Measurements from ENCODE around the gene RGS9BP.
"Not testable (repeated sequence)": the region's sequence is repeated elsewhere in the genome, so short reads cannot be mapped to it uniquely, and the experiment has no call there.

RGS9BP gene

GRCh38 chr19:32696771-32697170 is 21.1 kb downstream of the RGS9BP start:
- H3K9me3 Mint-ChIP-seq, H3K27me3 Mint-ChIP-seq, H3K4me3 Mint-ChIP-seq: not testable (repeated sequence)
- peaks cover 65% of the 10 kb centered on the region for H3K4me1 Mint-ChIP-seq (ENCODE audit: low read depth)
- H3K27ac Mint-ChIP-seq: peak overlapping the region; percentile 66
- H3K36me3 Mint-ChIP-seq (ENCODE audit: low read depth): peaks cover 74% of the 10 kb centered on the region

GRCh38 chr19:32700129-32700528 is 24.5 kb downstream of the RGS9BP start:
- not testable (repeated sequence) for H3K27ac Mint-ChIP-seq, H3K4me3 Mint-ChIP-seq, H3K27me3 Mint-ChIP-seq, H3K9me3 Mint-ChIP-seq
- Mint-ChIP-seq H3K4me1 (ENCODE audit: low read depth) (peaks cover 45% of the 10 kb centered on the region), H3K36me3 (ENCODE audit: low read depth) (peaks cover 83% of the 10 kb centered on the region)

GRCh38 chr19:32702010-32702409 is 26.4 kb downstream of the RGS9BP start:
- no peak overlapping the region for H3K27ac Mint-ChIP-seq
- H3K36me3 Mint-ChIP-seq (ENCODE audit: low read depth): peaks cover 84% of the 10 kb centered on the region
- H3K4me3 Mint-ChIP-seq: no peak overlapping the region
- H3K27me3 Mint-ChIP-seq: no peaks in the 10 kb centered on the region
- H3K4me1 Mint-ChIP-seq (ENCODE audit: low read depth): peaks cover 29% of the 10 kb centered on the region
- H3K9me3 Mint-ChIP-seq: peaks cover 7% of the 10 kb centered on the region

GRCh38 chr19:32704006-32704405 is 28.4 kb downstream of the RGS9BP start:
- not testable (repeated sequence) for H3K9me3 Mint-ChIP-seq, H3K4me3 Mint-ChIP-seq, H3K27ac Mint-ChIP-seq, H3K27me3 Mint-ChIP-seq
- Mint-ChIP-seq H3K36me3 (ENCODE audit: low read depth) (peaks cover 76% of the 10 kb centered on the region), H3K4me1 (ENCODE audit: low read depth) (peaks cover 30% of the 10 kb centered on the region)

GRCh38 chr19:32708457-32708856 is 32.8 kb downstream of the RGS9BP start:
- peaks cover 54% of the 10 kb centered on the region for H3K36me3 Mint-ChIP-seq (ENCODE audit: low read depth)
- H3K27me3 Mint-ChIP-seq: no peaks in the 10 kb centered on the region

GRCh38 chr19:32709032-32709431 is 33.4 kb downstream of the RGS9BP start:
- H3K36me3 Mint-ChIP-seq (ENCODE audit: low read depth): peaks cover 56% of the 10 kb centered on the region
- no peaks in the 10 kb centered on the region for H3K27me3 Mint-ChIP-seq
- peaks cover 24% of the 10 kb centered on the region for H3K4me1 Mint-ChIP-seq (ENCODE audit: low read depth)
- H3K27ac Mint-ChIP-seq: peak overlapping the region; percentile 15
- H3K9me3 Mint-ChIP-seq: peaks cover under 1% of the 10 kb centered on the region
- no peak overlapping the region for H3K4me3 Mint-ChIP-seq

More at GRCh38 chr19:32708457-32708856, 32.8 kb downstream of the RGS9BP start:
- H3K27ac Mint-ChIP-seq: peak overlapping the region; percentile 15
- peaks cover 24% of the 10 kb centered on the region for H3K4me1 Mint-ChIP-seq (ENCODE audit: low read depth)
- peaks cover 3% of the 10 kb centered on the region for H3K9me3 Mint-ChIP-seq
- H3K4me3 Mint-ChIP-seq: no peak overlapping the region

GRCh38 chr19:32711747-32712146 is 36.1 kb downstream of the RGS9BP start:
- Mint-ChIP-seq H3K36me3 (ENCODE audit: low read depth) (peaks cover 48% of the 10 kb centered on the region), H3K9me3 (no peaks in the 10 kb centered on the region), H3K4me1 (ENCODE audit: low read depth) (peaks cover 20% of the 10 kb centered on the region), H3K27ac (no peak overlapping the region), H3K27me3 (no peaks in the 10 kb centered on the region), H3K4me3 (no peak overlapping the region)

- H3K9me3 Mint-ChIP-seq; H3K27me3 Mint-ChIP-seq; H3K4me3 Mint-ChIP-seq; H3K4me1 Mint-ChIP-seq (ENCODE audit: low read depth); H3K27ac Mint-ChIP-seq: not testable (repeated sequence)
- peaks cover 30% of the 10 kb centered on the region for H3K36me3 Mint-ChIP-seq (ENCODE audit: low read depth)
Observed at GRCh38 chr19:32716203-32716602, 40.6 kb downstream of the RGS9BP start.

- Mint-ChIP-seq H3K4me3 (no peak overlapping the region), H3K4me1 (ENCODE audit: low read depth) (no peaks in the 10 kb centered on the region), H3K27ac (no peak overlapping the region), H3K27me3 (no peaks in the 10 kb centered on the region), H3K36me3 (ENCODE audit: low read depth) (peaks cover 28% of the 10 kb centered on the region), H3K9me3 (no peaks in the 10 kb centered on the region)
Observed at GRCh38 chr19:32717496-32717895, 41.8 kb downstream of the RGS9BP start.

GRCh38 chr19:32718286-32718685 is 42.6 kb downstream of the RGS9BP start:
- H3K27ac Mint-ChIP-seq: no peak overlapping the region
- H3K27me3 Mint-ChIP-seq: no peaks in the 10 kb centered on the region
- no peaks in the 10 kb centered on the region for H3K9me3 Mint-ChIP-seq
- H3K4me1 Mint-ChIP-seq (ENCODE audit: low read depth): no peaks in the 10 kb centered on the region
- H3K4me3 Mint-ChIP-seq: no peak overlapping the region
- peaks cover 23% of the 10 kb centered on the region for H3K36me3 Mint-ChIP-seq (ENCODE audit: low read depth)

- Mint-ChIP-seq H3K27ac (no peak within 1 kb of the TSS), H3K4me3 (no peak within 1 kb of the TSS), H3K36me3 (ENCODE audit: low read depth) (peaks cover 13% of the 10 kb centered on the region), H3K9me3 (no peaks in the 10 kb centered on the region), H3K27me3 (no peaks in the 10 kb centered on the region), H3K4me1 (ENCODE audit: low read depth) (no peaks in the 10 kb centered on the region)
Observed at GRCh38 chr19:32719611-32720059, 44.0 kb downstream of the RGS9BP start, which contains the start of gene TDRD12. TSS of gene TDRD12 (plus strand) at chr19:32719767. CDS start at chr19:32720073, 306 bp downstream.

- no peak overlapping the region for H3K27ac Mint-ChIP-seq
- no peak overlapping the region for H3K4me3 Mint-ChIP-seq
- H3K9me3 Mint-ChIP-seq: no peaks in the 10 kb centered on the region
- H3K27me3 Mint-ChIP-seq: no peaks in the 10 kb centered on the region
- no peaks in the 10 kb centered on the region for H3K4me1 Mint-ChIP-seq (ENCODE audit: low read depth)
- peaks cover 5% of the 10 kb centered on the region for H3K36me3 Mint-ChIP-seq (ENCODE audit: low read depth)
Observed at GRCh38 chr19:32720216-32720935, 44.7 kb downstream of the RGS9BP start.

GRCh38 chr19:32720936-32721250 is 45.2 kb downstream of the RGS9BP start:
- H3K27me3 Mint-ChIP-seq: no peaks in the 10 kb centered on the region
- H3K4me1 Mint-ChIP-seq (ENCODE audit: low read depth): no peaks in the 10 kb centered on the region
- H3K4me3 Mint-ChIP-seq: no peak overlapping the region
- no peak overlapping the region for H3K27ac Mint-ChIP-seq
- peaks cover 4% of the 10 kb centered on the region for H3K36me3 Mint-ChIP-seq (ENCODE audit: low read depth)
- no peaks in the 10 kb centered on the region for H3K9me3 Mint-ChIP-seq

Data from stimulated activated naive CD8-positive, alpha-beta T cell treated with anti-CD3 and anti-CD28 coated beads, Interleukin-15, Interleukin-2, amounts not matched to agents 100 ng/mL and 50 ng/mL, for 24 hours (primary cell).